ENCODE results near the gene SPCS2.

DNA sequence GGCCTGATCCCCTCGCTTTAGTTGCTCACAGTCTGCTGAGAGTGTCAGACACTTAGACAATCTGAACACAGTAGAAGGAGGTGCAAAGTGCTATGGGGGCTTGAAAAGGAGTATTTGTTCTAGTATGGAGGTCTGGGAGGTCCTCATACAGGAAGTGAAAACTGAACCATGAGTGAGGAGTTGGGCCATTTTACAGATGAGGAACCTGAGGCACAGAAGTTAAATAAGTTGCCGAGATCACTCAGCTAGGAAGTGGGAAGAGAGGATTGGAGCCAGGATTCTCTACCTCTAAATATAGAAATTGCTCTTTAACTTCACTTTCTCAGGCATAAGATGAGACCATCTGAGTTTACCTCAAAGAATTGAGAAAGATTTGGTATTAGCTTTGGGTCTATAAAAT is 35.7 kb downstream of the SPCS2 start:
- no peak for TF ChIP-seq POLR2A (IDR thresholded peaks at IDR 0.05)
- TF ChIP-seq, protein P1, sequence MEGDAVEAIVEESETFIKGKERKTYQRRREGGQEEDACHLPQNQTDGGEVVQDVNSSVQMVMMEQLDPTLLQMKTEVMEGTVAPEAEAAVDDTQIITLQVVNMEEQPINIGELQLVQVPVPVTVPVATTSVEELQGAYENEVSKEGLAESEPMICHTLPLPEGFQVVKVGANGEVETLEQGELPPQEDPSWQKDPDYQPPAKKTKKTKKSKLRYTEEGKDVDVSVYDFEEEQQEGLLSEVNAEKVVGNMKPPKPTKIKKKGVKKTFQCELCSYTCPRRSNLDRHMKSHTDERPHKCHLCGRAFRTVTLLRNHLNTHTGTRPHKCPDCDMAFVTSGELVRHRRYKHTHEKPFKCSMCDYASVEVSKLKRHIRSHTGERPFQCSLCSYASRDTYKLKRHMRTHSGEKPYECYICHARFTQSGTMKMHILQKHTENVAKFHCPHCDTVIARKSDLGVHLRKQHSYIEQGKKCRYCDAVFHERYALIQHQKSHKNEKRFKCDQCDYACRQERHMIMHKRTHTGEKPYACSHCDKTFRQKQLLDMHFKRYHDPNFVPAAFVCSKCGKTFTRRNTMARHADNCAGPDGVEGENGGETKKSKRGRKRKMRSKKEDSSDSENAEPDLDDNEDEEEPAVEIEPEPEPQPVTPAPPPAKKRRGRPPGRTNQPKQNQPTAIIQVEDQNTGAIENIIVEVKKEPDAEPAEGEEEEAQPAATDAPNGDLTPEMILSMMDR (IDR thresholded peaks at IDR 0.05), result no peak
- TF ChIP-seq EP300 (IDR thresholded peaks at IDR 0.05; ENCODE audit: low read depth), result no peak
- no peak for TF ChIP-seq POLR2AphosphoS5 (IDR thresholded peaks at IDR 0.05)

Measured in transverse colon (tissue), 4 donors.